ENCODE results near the gene PPP1R3F. TPM values are rescaled to one million over a fixed set of nuclear protein-coding genes. Genes with fewer than 3 reads are reported as not detected.

Gene PPP1R3F
- polyA plus RNA-seq, 3 donors = 2.4 to 3.1 (median 2.8) TPM

Other genes starting within 250 kb of the PPP1R3F start
- gene TFE3, start 226.4 kb upstream of the PPP1R3F start, polyA plus RNA-seq = 10 to 100 TPM; 14.9 to 83.9 (median 71.1) TPM
- 1 to 10 TPM; 1.4 to 3.8 (median 2.4) TPM for gene CCDC120, start 210.8 kb upstream of the PPP1R3F start, polyA plus RNA-seq
- 10 to 100 TPM in 2 of 3 donors, 1 to 10 TPM in 1; 5.9 to 25.4 (median 15.8) TPM for gene PRAF2, start 195.8 kb upstream of the PPP1R3F start, polyA plus RNA-seq
- 10 to 100 TPM; 49.9 to 92.9 (median 88.5) TPM for gene WDR45, start 189.9 kb upstream of the PPP1R3F start, polyA plus RNA-seq
- gene GPKOW, start 146.1 kb upstream of the PPP1R3F start, polyA plus RNA-seq = 10 to 100 TPM in 2 of 3 donors, 1 to 10 TPM in 1; 8.7 to 19.0 (median 12.9) TPM
- 10 to 100 TPM in 1 of 3 donors, 1 to 10 TPM in 2; 3.3 to 12.7 (median 3.4) TPM for gene MAGIX, start 107.0 kb upstream of the PPP1R3F start, polyA plus RNA-seq
- gene PLP2, start 97.9 kb upstream of the PPP1R3F start, polyA plus RNA-seq = 100 to 1,000 TPM in 2 of 3 donors, 10 to 100 TPM in 1; 82.9 to 246 (median 116) TPM
- 1 to 10 TPM; 6.0 to 8.4 (median 7.8) TPM for gene PRICKLE3, start 83.4 kb upstream of the PPP1R3F start, polyA plus RNA-seq
- 1 to 10 TPM; 1.4 to 6.8 (median 2.1) TPM for gene SYP, start 69.6 kb upstream of the PPP1R3F start, polyA plus RNA-seq
- under 1 TPM; 0.10 to 0.79 (median 0.10) TPM for gene CACNA1F, start 36.5 kb upstream of the PPP1R3F start, polyA plus RNA-seq
- gene CCDC22, start 34.3 kb upstream of the PPP1R3F start, polyA plus RNA-seq = 10 to 100 TPM in 1 of 3 donors, 1 to 10 TPM in 2; 7.6 to 11.4 (median 9.8) TPM
- under 1 TPM; 0.11 to 0.16 (median 0.12) TPM for gene FOXP3, start 5.1 kb upstream of the PPP1R3F start, polyA plus RNA-seq
- not detected for gene GAGE10, start 33.9 kb downstream of the PPP1R3F start, polyA plus RNA-seq
- not detected for gene GAGE12J, start 52.2 kb downstream of the PPP1R3F start, polyA plus RNA-seq
- gene GAGE13, start 61.8 kb downstream of the PPP1R3F start, polyA plus RNA-seq = not detected

All from adipose tissue (tissue), 3 donors.